Ishikawa (cell line): ENCODE measurements around the gene MAP3K2.

ENCODE experiments used
- CEBPB ChIP-seq: IDR thresholded peaks from 2 replicates; pipeline ENCODE4 v1.6.1; 2012
- CREB1 ChIP-seq: IDR thresholded peaks from 2 replicates; pipeline ENCODE4 v1.6.1; 2012; ENCODE audit warnings: low read depth
- EGR1 ChIP-seq: IDR thresholded peaks from 2 replicates; pipeline ENCODE4 v1.6.1; 2012
- EP300 ChIP-seq: IDR thresholded peaks from 2 replicates; pipeline ENCODE4 v1.6.1; 2012; ENCODE audit warnings: borderline replicate concordance
- FOXM1 ChIP-seq: IDR thresholded peaks from 2 replicates; pipeline ENCODE4 v1.6.1; 2012; ENCODE audit warnings: low read depth, borderline replicate concordance
- MAX ChIP-seq: IDR thresholded peaks from 2 replicates; pipeline ENCODE4 v1.6.1; 2012
- NFIC ChIP-seq: IDR thresholded peaks from 2 replicates; pipeline ENCODE4 v1.6.1; 2012
- RAD21 ChIP-seq: IDR thresholded peaks from 2 replicates; pipeline ENCODE4 v1.6.1; 2012; ENCODE audit warnings: low read depth
- REST ChIP-seq: IDR thresholded peaks from 2 replicates; pipeline ENCODE4 v1.6.1; 2012; ENCODE audit warnings: low read depth, mild to moderate bottlenecking
- TAF1 ChIP-seq: IDR thresholded peaks from 2 replicates; pipeline ENCODE4 v1.6.1; 2012; ENCODE audit warnings: low read depth, mild to moderate bottlenecking
- TCF12 ChIP-seq: IDR thresholded peaks from 2 replicates; pipeline ENCODE4 v1.6.1; 2012; ENCODE audit warnings: low read depth
- TEAD4 ChIP-seq: IDR thresholded peaks from 2 replicates; pipeline ENCODE4 v1.6.1; 2012
- USF1 ChIP-seq: IDR thresholded peaks from 2 replicates; pipeline ENCODE4 v1.6.1; 2012
- YY1 ChIP-seq: IDR thresholded peaks from 2 replicates; pipeline ENCODE4 v1.6.1; 2012; ENCODE audit warnings: low read depth
- ZBTB7A ChIP-seq: IDR thresholded peaks from 2 replicates; pipeline ENCODE4 v1.6.1; 2012; ENCODE audit warnings: low read depth

The MAP3K2 gene

GRCh38 chr2:127321303-127321702 is 66.5 kb downstream of the MAP3K2 start:
- TF ChIP-seq NFIC: no peak
- no peak for TF ChIP-seq FOXM1
- no peak for TF ChIP-seq YY1
- TF ChIP-seq TCF12: no peak
- no peak for TF ChIP-seq MAX
- no peak for TF ChIP-seq ZBTB7A
- TF ChIP-seq EP300: no peak
- no peak for TF ChIP-seq RAD21
- TF ChIP-seq TEAD4: no peak
- TF ChIP-seq TAF1: no peak
- TF ChIP-seq CREB1: no peak
- TF ChIP-seq USF1: no peak
- no peak for TF ChIP-seq CEBPB
- TF ChIP-seq REST: no peak

GRCh38 chr2:127320586-127321275 is 67.0 kb downstream of the MAP3K2 start:
- TF ChIP-seq TCF12 (no peak), MAX (no peak), ZBTB7A (no peak)

GRCh38 chr2:127320067-127320466 is 67.7 kb downstream of the MAP3K2 start:
- TF ChIP-seq NFIC (no peak), EGR1 (no peak), USF1 (no peak), TEAD4 (no peak), TCF12 (no peak), RAD21 (no peak), EP300 (no peak), FOXM1 (no peak), MAX (no peak)

- TF ChIP-seq MAX: no peak
- no peak for TF ChIP-seq TEAD4
- TF ChIP-seq EGR1: no peak
- TF ChIP-seq EP300: no peak
- TF ChIP-seq FOXM1: no peak
- TF ChIP-seq TAF1: no peak
- no peak for TF ChIP-seq RAD21
- TF ChIP-seq REST: no peak
- no peak for TF ChIP-seq YY1
Measured at GRCh38 chr2:127314193-127314988, 73.4 kb downstream of the MAP3K2 start.

- no peak for TF ChIP-seq FOXM1
- no peak for TF ChIP-seq TAF1
Measured at GRCh38 chr2:127313406-127313805, 74.4 kb downstream of the MAP3K2 start.

- TF ChIP-seq TCF12 (no peak), YY1 (no peak), USF1 (no peak), CEBPB (no peak), EGR1 (no peak), CREB1 (no peak), REST (no peak), MAX (no peak), TEAD4 (no peak), FOXM1 (no peak), TAF1 (no peak), EP300 (no peak), RAD21 (no peak), NFIC (no peak)
Measured at GRCh38 chr2:127310980-127311379, 76.8 kb downstream of the MAP3K2 start.
